Cortex of kidney (tissue), 1 donor: ENCODE measurements around the gene CHODL.

ENCODE experiments used
- DNase-seq: peaks from one replicate; lab custom pipeline; 2025; lab: John Stamatoyannopoulos, UW

Gene CHODL

DNA sequence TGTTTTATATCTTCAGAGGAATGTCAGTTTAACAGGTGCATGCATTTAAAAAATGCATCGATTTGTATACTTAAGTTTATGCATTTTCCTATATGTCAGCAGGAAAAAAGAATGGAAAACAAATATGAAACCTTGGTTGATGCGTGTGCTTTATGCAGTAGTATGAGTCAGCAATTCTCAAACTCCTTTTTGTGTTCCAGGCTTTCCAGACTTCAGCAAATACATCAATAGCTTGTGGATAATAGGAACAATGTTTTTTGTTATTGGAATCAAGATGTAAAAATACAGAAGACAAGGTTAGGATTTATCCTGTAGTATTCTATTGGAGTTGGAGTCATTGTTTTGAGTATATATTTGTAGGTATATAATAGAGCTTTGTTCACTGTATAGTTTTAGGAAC lies 45.2 kb downstream of the CHODL start:
- DNase-seq = no peak

DNA sequence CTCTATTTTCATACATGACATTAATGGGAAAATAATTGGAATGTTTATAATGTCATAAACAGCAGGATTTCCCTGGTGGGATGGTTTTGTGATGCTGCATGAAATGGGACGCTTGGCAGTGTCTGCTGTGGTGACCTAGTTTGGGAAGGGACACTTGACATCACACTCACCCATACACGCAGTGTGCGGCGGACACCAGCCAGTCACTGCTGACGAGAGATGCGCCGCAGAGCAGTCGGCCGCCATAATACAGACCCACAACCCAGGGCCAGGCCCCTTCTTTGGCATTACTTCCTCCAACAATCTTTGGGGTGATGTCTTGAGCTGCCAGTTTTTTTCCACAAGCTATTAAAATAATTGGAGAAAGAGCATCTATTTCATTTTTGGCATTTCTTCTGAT lies 49.5 kb downstream of the CHODL start:
- DNase-seq = no peak

DNA sequence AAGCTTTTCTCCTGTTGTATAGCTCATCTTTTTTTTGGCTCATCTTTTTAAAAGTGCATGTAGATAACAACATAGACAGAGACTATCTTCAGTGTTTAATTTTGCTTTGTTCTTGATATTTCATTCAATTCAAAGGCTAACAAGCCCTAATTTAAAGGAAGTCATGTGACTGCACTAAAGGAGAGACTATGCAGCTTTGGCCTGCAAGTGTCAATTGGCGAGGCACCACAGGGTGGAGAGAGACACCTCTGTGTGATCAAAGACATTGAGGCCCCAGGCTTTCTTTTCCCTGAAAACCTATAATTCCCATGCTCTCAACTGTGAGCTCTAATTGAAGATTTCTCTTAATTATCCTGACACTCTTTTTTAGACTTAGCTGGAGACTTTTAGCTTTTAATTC lies 53.6 kb downstream of the CHODL start:
- DNase-seq = no peak
